Measurements from ENCODE around the gene GNAT1. TPM values are rescaled to one million over a fixed set of nuclear protein-coding genes. Genes with fewer than 3 reads are reported as not detected.
A peak's percentile ranks its signal among the peaks of the same experiment; 100 is the strongest.

Gene GNAT1
- total and polyA plus RNA-seq, 2 of the 13 experiments (the other 11 are each of a cell fraction or from before 2014, with no cell fraction given): 0.15 TPM; not detected in 1

DNA sequence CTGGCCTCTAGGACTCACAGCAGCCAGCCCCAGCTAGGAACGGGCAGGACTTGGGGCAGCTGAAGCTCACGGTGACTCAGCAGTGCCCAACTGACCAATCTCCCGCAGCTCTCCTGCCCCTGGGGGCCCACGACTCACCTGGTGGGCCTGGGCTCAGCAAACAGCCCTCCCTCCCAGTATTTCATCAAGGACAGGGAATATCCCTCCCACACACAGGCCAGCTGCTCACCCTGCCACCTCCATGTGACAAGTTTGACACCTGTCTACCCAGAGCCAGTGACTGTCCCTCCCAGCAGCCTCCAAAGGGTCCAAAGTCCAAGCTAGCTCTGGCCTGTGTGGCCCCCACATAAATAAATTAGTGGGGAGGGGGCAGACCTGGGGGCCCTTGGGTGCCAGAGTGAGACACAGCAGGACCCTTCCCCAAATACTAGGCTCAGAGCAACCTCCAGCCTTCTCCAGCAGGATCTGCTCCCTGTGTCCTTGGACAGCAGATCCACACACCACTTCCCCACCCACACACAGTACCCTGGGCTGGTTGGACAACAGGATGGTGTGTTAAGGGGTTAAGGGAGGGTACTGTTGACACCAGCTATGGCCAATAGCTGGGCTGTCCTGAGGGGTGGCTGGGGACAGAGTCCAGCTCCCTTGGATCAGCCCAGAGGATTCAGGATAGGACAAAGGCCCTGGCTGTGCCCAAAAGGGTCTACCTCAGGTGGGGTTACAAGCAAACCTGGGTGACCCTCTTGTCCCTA is 4.3 kb downstream of the GNAT1 start (continued):
- TF ChIP-seq, protein P1, sequence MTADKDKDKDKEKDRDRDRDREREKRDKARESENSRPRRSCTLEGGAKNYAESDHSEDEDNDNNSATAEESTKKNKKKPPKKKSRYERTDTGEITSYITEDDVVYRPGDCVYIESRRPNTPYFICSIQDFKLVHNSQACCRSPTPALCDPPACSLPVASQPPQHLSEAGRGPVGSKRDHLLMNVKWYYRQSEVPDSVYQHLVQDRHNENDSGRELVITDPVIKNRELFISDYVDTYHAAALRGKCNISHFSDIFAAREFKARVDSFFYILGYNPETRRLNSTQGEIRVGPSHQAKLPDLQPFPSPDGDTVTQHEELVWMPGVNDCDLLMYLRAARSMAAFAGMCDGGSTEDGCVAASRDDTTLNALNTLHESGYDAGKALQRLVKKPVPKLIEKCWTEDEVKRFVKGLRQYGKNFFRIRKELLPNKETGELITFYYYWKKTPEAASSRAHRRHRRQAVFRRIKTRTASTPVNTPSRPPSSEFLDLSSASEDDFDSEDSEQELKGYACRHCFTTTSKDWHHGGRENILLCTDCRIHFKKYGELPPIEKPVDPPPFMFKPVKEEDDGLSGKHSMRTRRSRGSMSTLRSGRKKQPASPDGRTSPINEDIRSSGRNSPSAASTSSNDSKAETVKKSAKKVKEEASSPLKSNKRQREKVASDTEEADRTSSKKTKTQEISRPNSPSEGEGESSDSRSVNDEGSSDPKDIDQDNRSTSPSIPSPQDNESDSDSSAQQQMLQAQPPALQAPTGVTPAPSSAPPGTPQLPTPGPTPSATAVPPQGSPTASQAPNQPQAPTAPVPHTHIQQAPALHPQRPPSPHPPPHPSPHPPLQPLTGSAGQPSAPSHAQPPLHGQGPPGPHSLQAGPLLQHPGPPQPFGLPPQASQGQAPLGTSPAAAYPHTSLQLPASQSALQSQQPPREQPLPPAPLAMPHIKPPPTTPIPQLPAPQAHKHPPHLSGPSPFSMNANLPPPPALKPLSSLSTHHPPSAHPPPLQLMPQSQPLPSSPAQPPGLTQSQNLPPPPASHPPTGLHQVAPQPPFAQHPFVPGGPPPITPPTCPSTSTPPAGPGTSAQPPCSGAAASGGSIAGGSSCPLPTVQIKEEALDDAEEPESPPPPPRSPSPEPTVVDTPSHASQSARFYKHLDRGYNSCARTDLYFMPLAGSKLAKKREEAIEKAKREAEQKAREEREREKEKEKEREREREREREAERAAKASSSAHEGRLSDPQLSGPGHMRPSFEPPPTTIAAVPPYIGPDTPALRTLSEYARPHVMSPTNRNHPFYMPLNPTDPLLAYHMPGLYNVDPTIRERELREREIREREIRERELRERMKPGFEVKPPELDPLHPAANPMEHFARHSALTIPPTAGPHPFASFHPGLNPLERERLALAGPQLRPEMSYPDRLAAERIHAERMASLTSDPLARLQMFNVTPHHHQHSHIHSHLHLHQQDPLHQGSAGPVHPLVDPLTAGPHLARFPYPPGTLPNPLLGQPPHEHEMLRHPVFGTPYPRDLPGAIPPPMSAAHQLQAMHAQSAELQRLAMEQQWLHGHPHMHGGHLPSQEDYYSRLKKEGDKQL (CRISPR knock-in tag; IDR thresholded peaks at IDR 0.05; ENCODE audit: low read depth): peak; percentile 71; the same call in 1 of the 2 replicates
- peak; percentile 85 for TF ChIP-seq ZNF441 (CRISPR knock-in tag; IDR thresholded peaks at IDR 0.05; ENCODE audit: borderline replicate concordance)
- TF ChIP-seq ZNF577 (CRISPR knock-in tag; IDR thresholded peaks at IDR 0.05; ENCODE audit: borderline replicate concordance, low read depth): 0 out of 2 replicates have a peak, but pooled peaks have one; percentile 25
- TF ChIP-seq MLLT10 (CRISPR knock-in tag; IDR thresholded peaks at IDR 0.05): no peak
- TF ChIP-seq, protein P2, sequence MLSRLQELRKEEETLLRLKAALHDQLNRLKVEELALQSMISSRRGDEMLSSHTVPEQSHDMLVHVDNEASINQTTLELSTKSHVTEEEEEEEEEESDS (CRISPR knock-in tag; IDR thresholded peaks at IDR 0.05; ENCODE audit: borderline replicate concordance): 0 out of 2 replicates have a peak, but pooled peaks have one; percentile 89
- no peak for TF ChIP-seq ZNF776 (CRISPR knock-in tag; IDR thresholded peaks at IDR 0.05)
- TF ChIP-seq, protein P3, sequence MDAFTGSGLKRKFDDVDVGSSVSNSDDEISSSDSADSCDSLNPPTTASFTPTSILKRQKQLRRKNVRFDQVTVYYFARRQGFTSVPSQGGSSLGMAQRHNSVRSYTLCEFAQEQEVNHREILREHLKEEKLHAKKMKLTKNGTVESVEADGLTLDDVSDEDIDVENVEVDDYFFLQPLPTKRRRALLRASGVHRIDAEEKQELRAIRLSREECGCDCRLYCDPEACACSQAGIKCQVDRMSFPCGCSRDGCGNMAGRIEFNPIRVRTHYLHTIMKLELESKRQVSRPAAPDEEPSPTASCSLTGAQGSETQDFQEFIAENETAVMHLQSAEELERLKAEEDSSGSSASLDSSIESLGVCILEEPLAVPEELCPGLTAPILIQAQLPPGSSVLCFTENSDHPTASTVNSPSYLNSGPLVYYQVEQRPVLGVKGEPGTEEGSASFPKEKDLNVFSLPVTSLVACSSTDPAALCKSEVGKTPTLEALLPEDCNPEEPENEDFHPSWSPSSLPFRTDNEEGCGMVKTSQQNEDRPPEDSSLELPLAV (CRISPR knock-in tag; conservative IDR thresholded peaks at IDR 0.05; ENCODE audit: low read depth): no peak
- TF ChIP-seq, protein P4, sequence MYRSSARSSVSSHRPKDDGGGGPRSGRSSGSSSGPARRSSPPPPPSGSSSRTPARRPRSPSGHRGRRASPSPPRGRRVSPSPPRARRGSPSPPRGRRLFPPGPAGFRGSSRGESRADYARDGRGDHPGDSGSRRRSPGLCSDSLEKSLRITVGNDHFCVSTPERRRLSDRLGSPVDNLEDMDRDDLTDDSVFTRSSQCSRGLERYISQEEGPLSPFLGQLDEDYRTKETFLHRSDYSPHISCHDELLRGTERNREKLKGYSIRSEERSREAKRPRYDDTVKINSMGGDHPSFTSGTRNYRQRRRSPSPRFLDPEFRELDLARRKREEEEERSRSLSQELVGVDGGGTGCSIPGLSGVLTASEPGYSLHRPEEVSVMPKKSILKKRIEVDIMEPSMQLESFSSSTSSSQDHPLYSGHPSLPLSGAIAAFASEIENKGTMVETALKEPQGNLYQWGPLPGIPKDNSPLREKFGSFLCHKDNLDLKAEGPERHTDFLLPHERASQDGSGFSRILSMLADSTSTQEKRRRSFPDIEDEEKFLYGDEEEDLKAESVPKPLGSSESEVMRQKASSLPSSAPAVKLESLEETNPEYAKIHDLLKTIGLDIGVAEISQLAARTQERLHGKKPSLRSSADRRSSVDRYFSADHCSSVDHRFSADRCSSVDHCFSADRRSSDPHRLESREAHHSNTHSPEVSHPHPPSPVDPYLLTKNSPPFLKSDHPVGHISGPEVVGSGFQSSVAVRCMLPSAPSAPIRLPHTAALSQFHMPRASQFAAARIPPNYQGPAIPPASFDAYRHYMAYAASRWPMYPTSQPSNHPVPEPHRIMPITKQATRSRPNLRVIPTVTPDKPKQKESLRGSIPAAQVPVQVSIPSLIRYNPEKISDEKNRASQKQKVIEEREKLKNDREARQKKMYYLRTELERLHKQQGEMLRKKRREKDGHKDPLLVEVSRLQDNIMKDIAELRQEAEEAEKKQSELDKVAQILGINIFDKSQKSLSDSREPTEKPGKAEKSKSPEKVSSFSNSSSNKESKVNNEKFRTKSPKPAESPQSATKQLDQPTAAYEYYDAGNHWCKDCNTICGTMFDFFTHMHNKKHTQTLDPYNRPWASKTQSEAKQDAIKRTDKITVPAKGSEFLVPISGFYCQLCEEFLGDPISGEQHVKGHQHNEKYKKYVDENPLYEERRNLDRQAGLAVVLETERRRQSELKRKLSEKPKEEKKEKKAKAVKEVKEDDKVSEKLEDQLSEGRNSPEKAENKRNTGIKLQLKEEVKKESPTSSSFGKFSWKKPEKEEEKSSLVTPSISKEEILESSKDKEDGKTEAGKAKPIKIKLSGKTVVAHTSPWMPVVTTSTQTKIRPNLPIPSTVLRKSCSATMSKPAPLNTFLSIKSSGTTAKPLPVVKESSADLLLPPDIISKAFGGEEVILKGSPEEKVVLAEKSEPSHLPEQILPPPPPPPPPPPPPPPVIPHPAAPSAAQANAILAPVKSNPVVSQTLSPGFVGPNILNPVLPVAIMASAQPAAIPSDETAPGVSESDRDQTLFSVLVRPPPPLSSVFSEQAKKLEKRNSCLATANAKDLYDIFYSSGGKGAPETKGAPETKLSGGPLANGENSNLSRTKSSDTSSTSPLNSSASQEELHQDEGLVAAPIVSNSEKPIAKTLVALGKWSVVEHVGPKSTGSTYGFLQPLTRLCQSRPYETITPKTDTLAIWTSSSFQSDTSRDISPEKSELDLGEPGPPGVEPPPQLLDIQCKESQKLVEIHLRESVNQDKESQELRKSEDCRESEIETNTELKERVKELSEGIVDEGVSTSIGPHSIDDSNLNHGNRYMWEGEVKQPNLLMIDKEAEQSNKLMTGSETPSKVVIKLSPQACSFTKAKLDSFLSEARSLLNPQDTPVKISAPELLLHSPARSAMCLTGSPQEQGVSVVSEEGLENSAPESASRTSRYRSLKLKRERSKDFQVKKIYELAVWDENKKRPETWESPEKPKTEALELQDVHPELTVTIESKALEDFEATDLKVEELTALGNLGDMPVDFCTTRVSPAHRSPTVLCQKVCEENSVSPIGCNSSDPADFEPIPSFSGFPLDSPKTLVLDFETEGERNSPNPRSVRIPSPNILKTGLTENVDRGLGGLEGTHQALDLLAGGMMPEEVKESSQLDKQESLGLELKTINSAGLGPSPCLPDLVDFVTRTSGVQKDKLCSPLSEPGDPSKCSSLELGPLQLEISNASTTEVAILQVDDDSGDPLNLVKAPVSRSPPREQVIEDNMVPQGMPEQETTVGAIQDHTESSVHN (CRISPR knock-in tag; IDR thresholded peaks at IDR 0.05): peak; percentile 95
- TF ChIP-seq MEIS2 (CRISPR knock-in tag; IDR thresholded peaks at IDR 0.05): peak; percentile 82
- TF ChIP-seq SP140L (CRISPR knock-in tag; IDR thresholded peaks at IDR 0.05; ENCODE audit: borderline replicate concordance): no peak
- peak; percentile 10; the same call in 1 of the 2 replicates for TF ChIP-seq ZNF264 (CRISPR knock-in tag; IDR thresholded peaks at IDR 0.05)

Data from HepG2 (cell line).